Measurements from ENCODE around the gene ATP9A. TPM values are rescaled to one million over a fixed set of nuclear protein-coding genes. Genes with fewer than 3 reads are reported as not detected.

Gene ATP9A
- total and polyA plus RNA-seq, 5 donors from 2014 or later, result 0.10 to 0.76 TPM; not detected in 3

DNA sequence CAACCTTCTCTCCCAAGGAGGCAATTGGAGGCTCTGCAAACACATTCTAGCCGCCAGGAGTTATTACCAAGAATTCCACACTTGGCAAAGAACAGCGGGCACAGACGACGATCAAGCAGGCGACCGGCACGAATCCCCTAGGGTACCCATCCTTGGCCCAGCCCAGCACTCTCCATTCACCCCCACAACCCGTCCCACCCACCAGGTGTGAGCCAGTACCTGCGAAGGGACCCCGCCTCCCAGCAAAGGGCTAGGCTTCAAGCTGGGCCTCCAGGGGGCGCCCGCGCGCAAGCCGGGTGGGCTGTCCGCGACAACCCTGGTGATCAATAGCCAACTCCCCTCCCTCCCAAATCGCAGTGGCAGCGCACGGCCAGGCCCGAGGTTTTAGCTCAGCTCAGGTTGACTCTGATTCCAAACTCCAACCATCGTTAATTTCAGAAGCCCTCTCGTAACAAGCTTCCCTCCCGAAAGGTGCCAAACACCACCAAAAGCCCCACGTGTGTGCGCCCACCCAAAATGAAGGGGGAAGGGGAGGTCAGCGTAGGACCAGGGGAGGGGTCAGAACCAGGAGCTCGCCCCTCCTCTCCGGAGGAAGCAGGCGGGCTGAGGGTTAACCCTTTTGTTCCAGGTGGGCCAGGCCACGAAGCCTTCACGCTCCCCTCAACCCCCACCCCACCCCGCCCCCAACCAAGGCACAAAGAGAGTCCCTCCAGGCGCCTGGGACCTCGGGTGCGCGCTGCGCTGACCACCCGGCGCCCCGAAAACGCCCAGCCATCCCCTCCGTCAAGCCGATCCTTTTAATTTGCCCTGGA lies 32.1 kb upstream of the ATP9A start:
- Histone ChIP-seq H3K27ac (ENCODE audit: insufficient read depth, low read length, poor library complexity, severe bottlenecking) (no peak overlapping the region), H3K9me3 (ENCODE audit: control insufficient read depth in 2 of 2, low read length in 2 of 2) (no peaks in the 10 kb centered on the region), H3K4me3 (ENCODE audit: low read depth, low read length) (no peak overlapping the region), H3K27me3 (ENCODE audit: control insufficient read depth, insufficient read depth, low read length) (peaks cover 9% of the 10 kb centered on the region), H3K4me1 (ENCODE audit: control insufficient read depth, insufficient read depth, low read length, poor library complexity, severe bottlenecking) (no peaks in the 10 kb centered on the region), H3K36me3 (ENCODE audit: control insufficient read depth, insufficient read depth, low read length) (no peaks in the 10 kb centered on the region)
- Mint-ChIP-seq H3K27ac (no peak overlapping the region), H3K9me3 (peaks cover 0 to 2% (median 0%) of the 10 kb centered on the region in 7 donors), H3K27me3 (peaks cover 49% of the 10 kb centered on the region), H3K4me3 (peak overlapping the region in 3 of 4 donors; percentile 21 to 41 (median 35)), H3K4me1 (peaks cover 0 to 14% (median 1%) of the 10 kb centered on the region in 4 donors), H3K36me3 (no peaks in the 10 kb centered on the region)
- DNase-seq (peak; percentile 5 to 41 (median 11)), ATAC-seq (ENCODE audit: low read depth in 2 of 2) (no peak)

- Mint-ChIP-seq H3K36me3 (no peaks in the 10 kb centered on the region), H3K9me3 (peaks cover 0 to 2% (median 0%) of the 10 kb centered on the region in 7 donors), H3K4me3 (peak overlapping the region in 1 of 4 donors; percentile 21), H3K27me3 (peaks cover 49% of the 10 kb centered on the region), H3K27ac (no peak overlapping the region), H3K4me1 (peaks cover 0 to 14% (median 1%) of the 10 kb centered on the region in 4 donors)
- Histone ChIP-seq H3K4me3 (ENCODE audit: low read depth, low read length) (no peak overlapping the region), H3K9me3 (ENCODE audit: control insufficient read depth in 2 of 2, low read length in 2 of 2) (no peaks in the 10 kb centered on the region), H3K27ac (ENCODE audit: insufficient read depth, low read length, poor library complexity, severe bottlenecking) (no peak overlapping the region), H3K27me3 (ENCODE audit: control insufficient read depth, insufficient read depth, low read length) (peaks cover 9% of the 10 kb centered on the region), H3K4me1 (ENCODE audit: control insufficient read depth, insufficient read depth, low read length, poor library complexity, severe bottlenecking) (no peaks in the 10 kb centered on the region), H3K36me3 (ENCODE audit: control insufficient read depth, insufficient read depth, low read length) (no peaks in the 10 kb centered on the region)
- DNase-seq (no peak), ATAC-seq (ENCODE audit: low read depth in 2 of 2) (no peak)
These were observed 31.2 kb upstream of the ATP9A start for GRCh38 chr20:51799401-51799860.

- H3K36me3 ChIP-seq (ENCODE audit: control insufficient read depth, insufficient read depth, low read length), result no peaks in the 10 kb centered on the region
- no peak overlapping the region for H3K27ac ChIP-seq (ENCODE audit: insufficient read depth, low read length, poor library complexity, severe bottlenecking)
- H3K4me3 ChIP-seq (ENCODE audit: low read depth, low read length), result no peak overlapping the region
- H3K27ac Mint-ChIP-seq, result no peak overlapping the region
- H3K27me3 ChIP-seq (ENCODE audit: control insufficient read depth, insufficient read depth, low read length), result peaks cover 9% of the 10 kb centered on the region
- H3K9me3 Mint-ChIP-seq, result peaks cover 0 to 2% (median 0%) of the 10 kb centered on the region in 7 donors
- no peaks in the 10 kb centered on the region for H3K36me3 Mint-ChIP-seq
- no peak for DNase-seq
- H3K27me3 Mint-ChIP-seq, result peaks cover 40% of the 10 kb centered on the region
- H3K4me1 Mint-ChIP-seq, result peaks cover 0 to 9% (median 1%) of the 10 kb centered on the region in 4 donors
- no peaks in the 10 kb centered on the region for H3K4me1 ChIP-seq (ENCODE audit: control insufficient read depth, insufficient read depth, low read length, poor library complexity, severe bottlenecking)
- no peak for ATAC-seq (ENCODE audit: low read depth in 2 of 2)
- no peaks in the 10 kb centered on the region for H3K9me3 ChIP-seq (ENCODE audit: control insufficient read depth in 2 of 2, low read length in 2 of 2)
- H3K4me3 Mint-ChIP-seq, result no peak overlapping the region
These were observed 29.3 kb upstream of the ATP9A start for GRCh38 chr20:51797357-51798025.

DNA sequence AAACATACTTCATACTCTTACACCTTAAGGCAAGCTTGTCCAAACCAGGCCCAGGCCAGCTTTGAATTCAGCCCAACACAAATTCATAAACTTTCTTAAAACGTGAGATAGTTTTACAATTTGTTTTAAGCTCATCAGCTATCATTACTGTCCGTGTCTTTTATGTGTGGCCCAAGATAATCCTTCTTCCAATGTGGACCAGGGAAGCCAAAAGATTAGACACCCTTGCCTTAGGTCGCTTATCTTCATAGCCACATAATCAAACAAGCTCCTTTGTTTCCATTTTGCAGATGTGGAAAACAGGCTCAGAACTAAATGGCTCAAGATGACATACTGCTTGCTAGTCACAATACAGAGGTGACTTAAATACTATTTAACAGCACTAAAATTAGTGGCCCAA lies 28.1 kb upstream of the ATP9A start:
- Mint-ChIP-seq H3K27me3 (peaks cover 37% of the 10 kb centered on the region), H3K4me1 (peaks cover 0 to 9% (median 1%) of the 10 kb centered on the region in 4 donors)
- H3K4me3 ChIP-seq (ENCODE audit: low read depth, low read length), result no peak overlapping the region

GRCh38 chr20:51792960-51793359 lies 24.8 kb upstream of the ATP9A start:
- DNase-seq (no peak), ATAC-seq (ENCODE audit: low read depth in 2 of 2) (no peak)
- Histone ChIP-seq H3K27me3 (ENCODE audit: control insufficient read depth, insufficient read depth, low read length) (no peaks in the 10 kb centered on the region), H3K4me1 (ENCODE audit: control insufficient read depth, insufficient read depth, low read length, poor library complexity, severe bottlenecking) (no peaks in the 10 kb centered on the region), H3K9me3 (ENCODE audit: control insufficient read depth in 2 of 2, low read length in 2 of 2) (no peaks in the 10 kb centered on the region), H3K27ac (ENCODE audit: insufficient read depth, low read length, poor library complexity, severe bottlenecking) (no peak overlapping the region), H3K4me3 (ENCODE audit: low read depth, low read length) (no peak overlapping the region), H3K36me3 (ENCODE audit: control insufficient read depth, insufficient read depth, low read length) (no peaks in the 10 kb centered on the region)
- Mint-ChIP-seq H3K27ac (no peak overlapping the region), H3K27me3 (peaks cover 9% of the 10 kb centered on the region), H3K4me3 (no peak overlapping the region), H3K4me1 (no peaks in the 10 kb centered on the region), H3K9me3 (peaks cover 0 to 2% (median 0%) of the 10 kb centered on the region in 7 donors), H3K36me3 (no peaks in the 10 kb centered on the region)

More for the DNA sequence above, 28.1 kb upstream of the ATP9A start:
- no peaks in the 10 kb centered on the region for H3K4me1 ChIP-seq (ENCODE audit: control insufficient read depth, insufficient read depth, low read length, poor library complexity, severe bottlenecking)
- peaks cover 9% of the 10 kb centered on the region for H3K27me3 ChIP-seq (ENCODE audit: control insufficient read depth, insufficient read depth, low read length)
- no peak for DNase-seq
- H3K36me3 Mint-ChIP-seq, result no peaks in the 10 kb centered on the region
- H3K36me3 ChIP-seq (ENCODE audit: control insufficient read depth, insufficient read depth, low read length), result no peaks in the 10 kb centered on the region
- H3K27ac Mint-ChIP-seq, result no peak overlapping the region
- H3K9me3 ChIP-seq (ENCODE audit: control insufficient read depth in 2 of 2, low read length in 2 of 2), result no peaks in the 10 kb centered on the region
- ATAC-seq (ENCODE audit: low read depth in 2 of 2), result no peak
- H3K9me3 Mint-ChIP-seq, result peaks cover 0 to 2% (median 0%) of the 10 kb centered on the region in 7 donors
- no peak overlapping the region for H3K27ac ChIP-seq (ENCODE audit: insufficient read depth, low read length, poor library complexity, severe bottlenecking)
- no peak overlapping the region for H3K4me3 Mint-ChIP-seq

GRCh38 chr20:51791626-51792025 lies 23.4 kb upstream of the ATP9A start:
- H3K27me3 Mint-ChIP-seq, result no peaks in the 10 kb centered on the region
- ATAC-seq (ENCODE audit: low read depth in 2 of 2) (no peak), DNase-seq (no peak)
- Histone ChIP-seq H3K36me3 (ENCODE audit: control insufficient read depth, insufficient read depth, low read length) (no peaks in the 10 kb centered on the region), H3K27ac (ENCODE audit: insufficient read depth, low read length, poor library complexity, severe bottlenecking) (no peak overlapping the region), H3K27me3 (ENCODE audit: control insufficient read depth, insufficient read depth, low read length) (no peaks in the 10 kb centered on the region), H3K4me1 (ENCODE audit: control insufficient read depth, insufficient read depth, low read length, poor library complexity, severe bottlenecking) (no peaks in the 10 kb centered on the region), H3K9me3 (ENCODE audit: control insufficient read depth in 2 of 2, low read length in 2 of 2) (no peaks in the 10 kb centered on the region), H3K4me3 (ENCODE audit: low read depth, low read length) (no peak overlapping the region)
- H3K4me1 Mint-ChIP-seq, result no peaks in the 10 kb centered on the region
- H3K36me3 Mint-ChIP-seq, result no peaks in the 10 kb centered on the region
- H3K9me3 Mint-ChIP-seq, result peaks cover 0 to 2% (median 0%) of the 10 kb centered on the region in 7 donors
- H3K4me3 Mint-ChIP-seq, result no peak overlapping the region
- no peak overlapping the region for H3K27ac Mint-ChIP-seq

DNA sequence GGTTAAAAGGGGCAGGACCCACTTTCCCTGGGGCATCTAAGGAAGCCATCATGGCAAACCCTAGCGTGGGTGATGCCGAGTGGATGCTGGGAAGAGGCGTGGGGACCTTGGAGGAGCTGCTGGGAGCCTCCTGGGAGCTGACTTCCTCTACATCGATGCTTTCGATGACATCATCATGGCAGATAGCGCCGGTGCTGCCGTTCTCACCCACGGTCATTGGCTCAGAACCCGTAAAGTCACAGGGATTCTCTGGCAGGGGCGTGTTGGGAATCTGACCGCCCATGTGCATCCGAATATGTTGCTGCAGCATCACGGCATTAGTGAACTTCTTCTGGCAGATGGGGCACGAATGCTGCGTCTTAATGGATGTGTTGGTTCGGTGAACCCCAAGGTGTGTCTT lies 22.1 kb upstream of the ATP9A start:
- no peak for ATAC-seq (ENCODE audit: low read depth in 2 of 2)

More for the DNA sequence above, 22.1 kb upstream of the ATP9A start:
- Histone ChIP-seq H3K4me1 (ENCODE audit: control insufficient read depth, insufficient read depth, low read length, poor library complexity, severe bottlenecking) (no peaks in the 10 kb centered on the region), H3K27me3 (ENCODE audit: control insufficient read depth, insufficient read depth, low read length) (no peaks in the 10 kb centered on the region), H3K27ac (ENCODE audit: insufficient read depth, low read length, poor library complexity, severe bottlenecking) (no peak overlapping the region), H3K4me3 (ENCODE audit: low read depth, low read length) (no peak overlapping the region), H3K36me3 (ENCODE audit: control insufficient read depth, insufficient read depth, low read length) (no peaks in the 10 kb centered on the region), H3K9me3 (ENCODE audit: control insufficient read depth in 2 of 2, low read length in 2 of 2) (no peaks in the 10 kb centered on the region)
- no peak for DNase-seq
- H3K4me3 Mint-ChIP-seq, result no peak overlapping the region
- H3K27ac Mint-ChIP-seq, result no peak overlapping the region
- no peaks in the 10 kb centered on the region for H3K4me1 Mint-ChIP-seq
- H3K36me3 Mint-ChIP-seq, result no peaks in the 10 kb centered on the region
- no peaks in the 10 kb centered on the region for H3K27me3 Mint-ChIP-seq
- H3K9me3 Mint-ChIP-seq, result peaks cover 0 to 2% (median 0%) of the 10 kb centered on the region in 7 donors
